Testis (tissue), 2 donors: ENCODE data around the gene SORCS3.

ENCODE experiments used
- POLR2A ChIP-seq: fragments of 450-650 bp; IDR thresholded peaks from one replicate; pipeline ENCODE4 v1.6.1; 2017; ENCODE audit warnings: antibody characterized with exemption, mild to moderate bottlenecking, moderate library complexity
- TF ChIP-seq, protein P1 (sequence below), 3 experiments: fragments of 450-650 bp in 2 of 3; fragments of 200-600 bp in 1 of 3; sonication (generic) in 1 of 3; IDR thresholded peaks; one replicate each; pipeline ENCODE4 v1.5.1; 2016 to 2019; ENCODE audit warnings: antibody characterized with exemption in 3 of 3, mild to moderate bottlenecking in 2 of 3, moderate library complexity in 1 of 3

DNA sequence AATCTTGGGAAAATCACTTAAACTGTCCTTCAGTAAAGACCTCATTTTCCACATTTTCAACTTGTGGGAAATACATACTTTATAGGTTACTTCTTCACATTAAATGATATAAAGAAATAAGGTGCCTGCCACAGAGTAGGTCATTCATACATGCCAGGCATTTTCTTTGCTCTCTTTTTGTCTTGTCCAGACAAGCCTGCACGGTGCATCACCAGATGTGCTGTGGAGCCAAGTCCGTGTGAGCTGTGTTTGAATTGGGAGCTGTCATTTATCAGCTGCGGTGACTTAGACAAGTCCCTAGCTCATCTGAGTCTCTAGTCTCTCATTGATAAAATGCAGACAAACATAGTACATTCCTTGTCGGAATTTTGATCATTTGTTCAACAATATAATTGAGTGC, 432.9 kb downstream of the SORCS3 start:
- TF ChIP-seq, protein P1, sequence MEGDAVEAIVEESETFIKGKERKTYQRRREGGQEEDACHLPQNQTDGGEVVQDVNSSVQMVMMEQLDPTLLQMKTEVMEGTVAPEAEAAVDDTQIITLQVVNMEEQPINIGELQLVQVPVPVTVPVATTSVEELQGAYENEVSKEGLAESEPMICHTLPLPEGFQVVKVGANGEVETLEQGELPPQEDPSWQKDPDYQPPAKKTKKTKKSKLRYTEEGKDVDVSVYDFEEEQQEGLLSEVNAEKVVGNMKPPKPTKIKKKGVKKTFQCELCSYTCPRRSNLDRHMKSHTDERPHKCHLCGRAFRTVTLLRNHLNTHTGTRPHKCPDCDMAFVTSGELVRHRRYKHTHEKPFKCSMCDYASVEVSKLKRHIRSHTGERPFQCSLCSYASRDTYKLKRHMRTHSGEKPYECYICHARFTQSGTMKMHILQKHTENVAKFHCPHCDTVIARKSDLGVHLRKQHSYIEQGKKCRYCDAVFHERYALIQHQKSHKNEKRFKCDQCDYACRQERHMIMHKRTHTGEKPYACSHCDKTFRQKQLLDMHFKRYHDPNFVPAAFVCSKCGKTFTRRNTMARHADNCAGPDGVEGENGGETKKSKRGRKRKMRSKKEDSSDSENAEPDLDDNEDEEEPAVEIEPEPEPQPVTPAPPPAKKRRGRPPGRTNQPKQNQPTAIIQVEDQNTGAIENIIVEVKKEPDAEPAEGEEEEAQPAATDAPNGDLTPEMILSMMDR (IDR thresholded peaks at IDR 0.05): no peak
- TF ChIP-seq POLR2A: no peak
